Neural cell (in vitro differentiated cells): ENCODE measurements around the gene CRTAP.

Experiments
- EP300 ChIP-seq: fragments of 450-650 bp; conservative IDR thresholded peaks from 2 replicates; pipeline ENCODE4 v1.6.1; 2014; ENCODE audit warnings: antibody characterized with exemption, mild to moderate bottlenecking, moderate library complexity; ENCODE audit not compliant: poor library complexity, severe bottlenecking
- POLR2AphosphoS5 ChIP-seq: IDR thresholded peaks from 2 replicates; pipeline ENCODE4 v1.6.1; 2012
- RAD21 ChIP-seq: fragments of 450-650 bp; conservative IDR thresholded peaks from 2 replicates; pipeline ENCODE4 v1.6.1; 2014; ENCODE audit warnings: antibody characterized with exemption, mild to moderate bottlenecking, moderate library complexity
- REST ChIP-seq: IDR thresholded peaks from 2 replicates; pipeline ENCODE4 v1.6.1; 2012; ENCODE audit warnings: borderline replicate concordance
- TF ChIP-seq, protein P1 (sequence below): fragments of 450-650 bp; IDR thresholded peaks from 2 replicates; pipeline ENCODE4 v1.5.1; 2014; ENCODE audit warnings: antibody characterized with exemption, mild to moderate bottlenecking, moderate library complexity; ENCODE audit not compliant: poor library complexity, severe bottlenecking

- TF ChIP-seq EP300 (no peak), RAD21 (no peak), POLR2AphosphoS5 (no peak), REST (no peak)
- TF ChIP-seq, protein P1, sequence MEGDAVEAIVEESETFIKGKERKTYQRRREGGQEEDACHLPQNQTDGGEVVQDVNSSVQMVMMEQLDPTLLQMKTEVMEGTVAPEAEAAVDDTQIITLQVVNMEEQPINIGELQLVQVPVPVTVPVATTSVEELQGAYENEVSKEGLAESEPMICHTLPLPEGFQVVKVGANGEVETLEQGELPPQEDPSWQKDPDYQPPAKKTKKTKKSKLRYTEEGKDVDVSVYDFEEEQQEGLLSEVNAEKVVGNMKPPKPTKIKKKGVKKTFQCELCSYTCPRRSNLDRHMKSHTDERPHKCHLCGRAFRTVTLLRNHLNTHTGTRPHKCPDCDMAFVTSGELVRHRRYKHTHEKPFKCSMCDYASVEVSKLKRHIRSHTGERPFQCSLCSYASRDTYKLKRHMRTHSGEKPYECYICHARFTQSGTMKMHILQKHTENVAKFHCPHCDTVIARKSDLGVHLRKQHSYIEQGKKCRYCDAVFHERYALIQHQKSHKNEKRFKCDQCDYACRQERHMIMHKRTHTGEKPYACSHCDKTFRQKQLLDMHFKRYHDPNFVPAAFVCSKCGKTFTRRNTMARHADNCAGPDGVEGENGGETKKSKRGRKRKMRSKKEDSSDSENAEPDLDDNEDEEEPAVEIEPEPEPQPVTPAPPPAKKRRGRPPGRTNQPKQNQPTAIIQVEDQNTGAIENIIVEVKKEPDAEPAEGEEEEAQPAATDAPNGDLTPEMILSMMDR, result no peak
Measured at GRCh38 chr3:33173672-33174071, 59.9 kb downstream of the CRTAP start.
